ENCODE data around the gene NXPH4. TPM values are rescaled to one million over a fixed set of nuclear protein-coding genes. Genes with fewer than 3 reads are reported as not detected.

Gene NXPH4
- total RNA-seq, result 1 to 10 TPM in 2 of 4 donors, under 1 TPM in 1, not detected in 1; 0.56 to 2.4 (median 1.4) TPM

GRCh38 chr12:57216014-57216911 is at the start of gene NXPH4:
TSS of gene NXPH4 (plus strand) at chr12:57216794. CDS start at chr12:57216970, 176 bp downstream.
- no peak for TF ChIP-seq CTCF (IDR thresholded peaks at IDR 0.05)
- no peak for ATAC-seq (ENCODE audit: low FRiP score)
- DNase-seq (ENCODE audit: low spot score), result no peak

GRCh38 chr12:57166971-57167371 is 49.6 kb upstream of the NXPH4 start:
- TF ChIP-seq CTCF (IDR thresholded peaks at IDR 0.05), result no peak
- DNase-seq (ENCODE audit: low spot score) (no peak), ATAC-seq (ENCODE audit: low FRiP score) (no peak)

GRCh38 chr12:57168058-57168457 is 48.5 kb upstream of the NXPH4 start:
- ATAC-seq (ENCODE audit: low FRiP score) (no peak), DNase-seq (ENCODE audit: low spot score) (no peak)
- no peak for TF ChIP-seq CTCF (IDR thresholded peaks at IDR 0.05)

- no peak for TF ChIP-seq CTCF (IDR thresholded peaks at IDR 0.05)
- DNase-seq (ENCODE audit: low spot score), result no peak
- ATAC-seq (ENCODE audit: low FRiP score), result no peak
Observed at GRCh38 chr12:57169046-57169795, 47.4 kb upstream of the NXPH4 start.

GRCh38 chr12:57169969-57170368 is 46.6 kb upstream of the NXPH4 start:
- no peak for TF ChIP-seq CTCF (IDR thresholded peaks at IDR 0.05)
- DNase-seq (ENCODE audit: low spot score), result no peak
- ATAC-seq (ENCODE audit: low FRiP score), result no peak

- TF ChIP-seq CTCF (IDR thresholded peaks at IDR 0.05), result no peak
- ATAC-seq (ENCODE audit: low FRiP score), result no peak
Observed at GRCh38 chr12:57170408-57170807, 46.2 kb upstream of the NXPH4 start.

More at GRCh38 chr12:57170408-57170807, 46.2 kb upstream of the NXPH4 start:
- no peak for DNase-seq (ENCODE audit: low spot score)

Measured in omental fat pad (tissue), 4 donors.